OCI-M2 (cell line): ENCODE results near the gene CROCC.
"Not testable (repeated sequence)": the region's sequence is repeated elsewhere in the genome, so short reads cannot be mapped to it uniquely, and the experiment has no call there.

Experiments used
- DNase-seq: peaks from one replicate; lab custom pipeline; 2025; ENCODE audit not compliant: unreplicated experiment; lab: John Stamatoyannopoulos, UW

The CROCC gene

DNA sequence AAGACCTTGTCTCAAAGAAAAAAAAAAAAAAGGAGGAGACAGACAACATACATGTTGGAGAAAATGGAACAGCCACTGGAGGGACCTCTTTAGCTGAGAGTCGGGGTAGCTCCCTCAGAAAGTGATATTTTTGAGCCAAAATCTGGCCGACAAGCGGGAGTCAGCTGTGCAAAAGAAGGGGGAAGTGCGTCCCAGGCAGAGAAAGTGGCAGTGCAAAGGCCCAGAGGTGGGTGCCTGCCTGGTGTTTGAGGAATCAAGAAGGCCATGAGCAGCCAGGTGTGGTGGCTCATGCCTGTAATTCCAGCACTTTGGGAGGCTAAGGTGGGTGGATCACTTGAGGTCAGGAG, 6.1 kb upstream of the CROCC start:
- no peak for DNase-seq

DNA sequence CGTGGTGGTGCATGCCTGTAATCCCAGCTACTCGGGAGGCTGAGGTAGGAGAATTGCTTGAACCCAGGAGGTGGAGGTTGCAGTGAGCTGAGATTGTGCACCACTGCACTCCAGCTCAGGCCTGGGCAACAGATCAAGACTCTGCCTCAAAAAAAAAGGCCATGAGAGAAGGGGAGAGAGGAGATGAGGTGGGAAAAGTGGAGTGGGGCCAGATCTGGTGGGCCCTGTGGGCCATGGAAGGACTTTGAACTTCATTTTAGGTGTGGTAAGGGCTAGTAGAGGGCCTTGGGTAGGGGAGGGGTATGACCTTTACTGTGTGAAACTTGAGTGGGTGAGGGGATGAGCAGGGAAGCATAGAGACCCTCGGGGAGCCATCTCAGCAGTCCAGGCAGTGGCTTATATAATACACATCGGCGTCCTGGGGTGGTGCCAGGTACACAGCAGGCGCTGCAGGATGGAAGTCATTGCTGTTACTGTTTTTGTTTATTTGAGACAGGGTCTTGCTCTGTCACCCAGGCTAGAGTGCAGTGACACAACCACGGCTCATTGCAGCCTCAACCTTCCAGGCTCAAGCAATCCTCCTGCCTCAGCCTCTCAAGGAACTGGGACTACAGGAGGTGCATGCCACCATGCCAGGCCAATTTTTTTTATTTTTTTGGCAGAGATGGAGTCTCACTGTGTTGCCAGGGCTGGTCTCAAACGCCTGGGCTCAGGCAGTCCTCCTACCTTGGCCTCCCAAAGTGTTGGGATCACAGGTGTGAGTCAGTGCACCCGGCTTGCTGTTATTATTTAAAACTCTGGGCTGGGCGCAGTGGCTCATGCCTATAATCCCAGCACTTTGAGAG, 5.5 kb upstream of the CROCC start:
- not testable (repeated sequence) for DNase-seq

DNA sequence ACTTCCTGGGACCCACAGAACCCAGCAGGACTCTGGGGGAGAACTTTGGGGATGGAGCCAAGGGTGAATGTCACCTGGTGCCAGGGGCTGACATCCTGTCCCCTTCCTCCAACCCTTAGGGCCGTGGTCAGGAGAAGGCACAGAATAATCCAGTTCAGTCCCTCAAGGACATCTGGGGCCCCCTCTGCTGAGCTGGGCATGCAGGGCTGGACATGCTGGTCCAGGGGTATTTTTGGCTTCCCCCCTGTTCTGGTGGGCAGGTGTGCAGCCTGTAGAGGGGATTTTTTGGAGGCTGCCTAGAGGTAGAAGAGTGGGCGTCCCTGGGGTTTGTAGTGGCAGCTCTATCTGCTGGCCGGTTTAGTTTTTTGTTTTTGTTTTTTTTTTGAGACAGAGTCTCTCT, 3.4 kb upstream of the CROCC start:
- DNase-seq, result no peak

DNA sequence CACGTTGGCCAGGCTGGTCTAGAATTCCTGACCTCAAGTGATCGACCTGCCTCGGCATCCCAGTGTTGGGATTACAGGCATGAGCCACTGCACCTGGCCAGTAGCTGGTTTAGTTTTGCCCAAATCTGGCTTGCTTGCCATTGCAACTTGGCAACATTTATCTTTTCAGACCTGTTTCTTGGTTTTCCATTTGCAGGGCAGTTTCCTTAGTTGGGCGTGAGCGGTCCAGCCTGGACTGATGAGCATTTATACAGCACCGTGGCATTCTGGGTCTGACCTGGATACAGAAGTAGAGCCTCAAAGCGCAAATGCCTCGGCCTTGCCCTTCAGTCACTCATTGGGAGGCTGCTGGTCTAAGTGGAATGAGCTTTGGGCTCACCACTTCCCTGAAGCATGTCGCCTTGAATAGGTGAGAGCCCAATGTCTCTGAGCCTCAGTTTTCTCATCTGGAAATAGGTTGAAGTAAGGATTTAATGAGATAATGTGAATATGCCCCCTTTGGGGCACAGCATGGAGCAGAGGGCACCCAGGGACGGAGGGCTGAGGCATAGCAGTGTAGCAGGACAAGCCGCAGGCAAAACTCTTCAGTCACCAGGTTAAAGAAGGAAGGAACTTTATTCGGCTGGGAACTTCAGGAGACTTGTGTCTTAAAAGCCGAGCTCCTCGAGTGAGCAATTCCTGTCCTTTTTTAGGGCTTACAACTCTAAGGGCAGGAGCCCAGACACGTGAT, 2.6 kb upstream of the CROCC start:
- not testable (repeated sequence) for DNase-seq

DNA sequence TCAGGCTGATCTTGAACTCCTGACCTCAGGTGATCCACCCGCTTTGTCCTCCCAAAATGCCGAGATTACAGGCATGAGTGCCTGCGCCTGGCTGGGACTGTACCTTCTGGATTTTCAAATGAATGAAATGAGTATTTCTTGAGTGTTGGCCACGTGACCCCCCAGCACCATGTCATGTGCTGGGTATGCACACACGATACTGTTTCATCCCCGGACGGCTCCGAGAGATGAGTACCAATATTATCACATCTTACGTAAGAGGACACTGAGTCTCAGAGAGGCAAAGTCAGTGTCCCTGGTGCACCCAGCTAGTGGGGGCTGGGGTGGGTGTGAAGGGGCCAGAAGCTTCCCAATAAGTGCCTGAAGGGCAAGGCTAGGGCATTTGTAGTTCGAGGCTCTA, 780 bp upstream of the CROCC start:
- no peak for DNase-seq

DNA sequence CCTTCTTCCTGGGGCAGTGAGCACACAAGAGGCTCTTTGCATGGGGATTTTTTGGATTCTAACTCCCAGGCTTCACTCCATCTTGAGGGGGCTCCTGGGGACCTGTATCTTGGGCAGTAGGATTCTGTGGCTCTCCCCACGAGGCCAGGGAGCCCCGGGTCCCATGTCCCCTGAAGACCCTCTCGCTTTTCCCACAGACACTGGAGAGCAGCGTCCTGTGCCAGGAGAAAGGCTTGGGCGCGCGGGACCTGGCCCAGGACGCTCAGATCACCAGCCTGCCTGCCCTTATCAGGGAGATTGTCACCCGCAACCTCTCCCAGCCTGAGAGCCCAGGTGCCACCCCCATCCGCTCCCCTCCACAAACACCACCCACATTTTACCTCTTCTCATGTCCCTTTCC, 735 bp downstream of the CROCC start:
- no peak for DNase-seq

DNA sequence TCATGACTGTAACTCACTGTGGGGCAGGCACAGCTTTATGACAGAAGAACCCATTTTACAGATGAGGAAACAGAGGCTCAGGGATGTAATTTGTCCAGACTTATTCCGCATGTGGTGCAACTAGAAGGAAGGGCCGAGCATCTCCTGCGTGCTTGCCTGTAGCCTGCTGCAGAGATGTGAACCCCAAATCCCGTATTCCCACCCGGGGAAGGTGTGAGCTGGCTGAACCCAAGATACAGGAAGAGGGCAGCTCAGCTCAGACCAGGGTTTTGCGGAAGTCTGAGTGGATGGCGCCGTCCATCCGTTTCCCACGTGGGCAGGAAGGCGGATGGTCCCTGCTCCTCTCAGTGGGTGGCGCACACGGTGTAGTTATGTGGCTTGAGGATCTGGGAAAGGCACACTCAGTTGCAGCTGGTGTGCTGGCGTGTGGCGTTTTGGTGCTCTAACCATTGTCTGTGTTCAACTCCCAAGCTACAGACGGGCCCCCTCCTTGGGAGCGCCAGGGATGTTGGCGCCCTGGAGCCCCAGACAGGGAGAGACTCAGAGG, 1.2 kb downstream of the CROCC start:
- DNase-seq, result no peak

DNA sequence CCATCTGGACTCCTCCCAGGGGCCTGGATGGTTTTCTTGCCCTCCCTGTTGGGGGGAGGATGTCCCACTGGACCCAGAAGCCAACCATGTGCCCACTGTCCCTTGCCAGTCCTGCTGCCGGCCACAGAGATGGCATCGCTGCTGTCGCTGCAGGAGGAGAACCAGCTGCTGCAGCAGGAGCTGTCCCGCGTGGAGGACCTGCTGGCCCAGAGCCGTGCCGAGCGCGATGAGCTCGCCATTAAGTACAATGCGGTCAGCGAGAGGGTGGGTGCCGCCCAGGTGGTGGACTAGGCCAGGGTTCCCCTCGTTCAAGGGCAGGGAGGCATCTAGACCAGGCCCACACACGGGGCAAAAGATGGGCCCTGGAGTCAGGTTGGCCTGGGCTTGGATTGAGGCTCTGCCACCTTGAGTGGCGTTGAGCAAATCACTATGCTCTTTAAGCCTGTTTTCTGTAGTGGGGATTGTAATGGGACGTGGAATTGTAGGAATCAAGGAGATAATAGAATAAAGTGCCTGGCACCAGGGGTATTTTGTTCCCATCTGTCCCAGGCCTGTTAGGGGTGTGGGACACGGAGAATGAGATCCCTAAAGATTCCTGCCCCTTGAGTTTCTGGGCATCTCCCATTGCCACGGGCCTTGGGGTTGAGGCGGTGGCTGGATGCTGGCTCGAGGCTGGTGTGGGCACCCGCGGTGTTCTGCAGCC, 2.6 kb downstream of the CROCC start:
- DNase-seq, result no peak

DNA sequence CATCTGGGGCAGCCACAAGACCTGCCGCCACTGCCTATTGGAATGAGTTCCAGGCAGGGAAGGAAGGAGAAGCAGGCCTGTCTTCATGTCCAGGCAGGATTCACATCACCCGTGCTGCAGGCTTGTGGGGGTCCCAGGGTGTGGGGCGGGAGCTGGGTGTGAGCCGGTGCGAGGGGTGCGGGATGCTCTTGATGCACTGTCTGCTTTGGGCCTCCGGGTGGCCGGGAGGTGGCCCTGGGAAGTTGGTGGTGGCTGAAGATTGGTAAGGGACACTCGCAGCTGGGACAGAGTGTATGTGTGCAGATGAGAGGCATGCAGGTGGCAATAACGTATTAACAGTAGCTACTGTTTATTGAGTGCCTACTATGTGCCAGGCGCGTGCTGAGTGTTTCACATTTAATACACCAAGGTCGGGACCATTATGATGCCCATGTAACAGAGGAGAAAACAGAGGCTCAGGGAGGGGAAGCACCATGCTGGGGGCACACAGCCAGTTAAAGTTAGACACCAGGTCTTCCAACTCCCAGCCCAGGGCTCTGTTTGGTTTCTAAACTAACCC, 3.3 kb downstream of the CROCC start:
- no peak for DNase-seq

DNA sequence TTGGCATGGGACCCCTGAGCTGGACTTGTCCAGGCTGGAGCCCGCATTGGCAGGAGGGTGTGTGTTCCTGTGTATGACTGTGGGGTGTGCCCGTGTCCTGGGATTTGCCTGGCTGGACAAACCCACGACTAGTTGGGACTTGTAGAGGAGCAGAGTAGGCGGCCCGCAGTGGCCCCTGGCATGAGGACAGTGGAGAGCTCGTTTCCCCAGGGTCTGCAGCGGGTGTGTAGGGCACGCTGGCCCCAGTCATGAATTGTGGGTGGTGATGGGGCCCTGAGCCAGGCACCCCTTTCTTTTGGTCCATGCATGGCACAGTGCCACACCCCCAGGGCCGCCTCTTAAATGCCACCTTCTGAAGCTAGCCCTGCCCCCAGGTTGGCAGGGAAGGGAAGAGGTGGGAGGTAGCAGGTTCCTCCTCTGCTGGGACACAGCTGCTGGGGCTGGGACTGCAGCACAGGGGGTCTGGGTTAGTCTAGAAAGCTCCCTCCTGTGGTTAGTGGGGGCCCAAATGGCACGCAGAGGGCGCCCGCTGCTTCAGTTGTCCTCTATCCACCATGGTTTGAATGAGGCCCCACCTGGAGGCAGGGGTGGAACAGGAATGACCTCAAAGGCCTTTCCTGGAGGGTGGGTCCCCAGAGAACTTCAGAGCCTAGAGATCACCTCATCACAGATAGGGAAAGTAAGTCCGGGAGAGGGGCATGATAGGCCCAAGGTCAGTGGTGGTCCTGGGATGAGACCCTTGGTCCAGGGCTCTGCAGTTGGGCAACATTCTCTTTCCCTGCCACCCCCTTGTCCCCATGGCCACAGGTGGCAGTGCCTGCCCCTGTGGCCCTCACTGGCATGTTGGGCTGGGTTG, 4.1 kb downstream of the CROCC start:
- no peak for DNase-seq

DNA sequence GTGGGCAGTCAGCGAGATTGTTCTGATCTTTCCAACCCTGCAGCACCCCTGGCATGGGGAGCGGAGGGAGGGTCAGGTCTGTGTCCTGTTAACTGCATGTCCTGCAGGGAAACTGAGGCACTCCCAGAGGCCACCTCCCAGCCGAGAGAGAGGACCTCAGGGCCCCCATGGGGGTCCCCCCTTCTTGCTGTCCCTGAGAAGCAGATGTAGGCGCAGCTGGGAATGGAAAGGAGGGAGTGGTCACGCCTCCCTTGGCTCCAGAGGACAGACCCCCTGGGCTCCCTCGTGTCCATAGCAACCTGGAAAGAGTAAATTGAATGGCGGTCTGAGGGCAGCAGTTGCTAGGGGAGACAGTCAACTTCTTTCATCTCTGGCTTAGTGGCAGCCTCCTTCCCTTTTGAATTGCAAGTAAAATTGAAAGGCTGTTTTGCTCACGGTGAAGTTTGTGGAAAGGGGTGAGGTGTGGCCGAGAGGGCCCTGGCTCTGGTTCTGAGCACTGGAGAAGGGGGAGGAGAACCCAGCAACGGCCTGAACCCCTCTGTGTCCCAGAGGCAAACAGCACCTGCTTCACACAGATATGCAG, 4.9 kb downstream of the CROCC start:
- no peak for DNase-seq

DNA sequence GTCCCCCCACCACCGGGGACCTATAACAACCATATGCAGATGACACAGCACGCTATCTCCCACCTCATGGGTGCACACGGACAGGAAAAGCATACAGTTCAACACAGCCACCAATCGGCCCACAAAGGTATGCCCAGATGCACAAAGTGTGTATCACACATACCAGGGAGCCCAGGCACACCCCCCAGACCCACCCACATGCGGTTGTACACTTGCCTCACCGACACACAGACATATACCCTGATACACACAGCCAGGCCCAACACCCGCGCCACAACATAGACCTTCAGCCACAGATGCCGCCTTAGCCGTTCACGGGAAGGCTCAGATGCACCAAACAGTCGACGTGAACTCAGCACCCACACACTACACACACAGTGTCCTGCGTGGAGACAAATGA, 5.5 kb downstream of the CROCC start:
- no peak for DNase-seq

DNA sequence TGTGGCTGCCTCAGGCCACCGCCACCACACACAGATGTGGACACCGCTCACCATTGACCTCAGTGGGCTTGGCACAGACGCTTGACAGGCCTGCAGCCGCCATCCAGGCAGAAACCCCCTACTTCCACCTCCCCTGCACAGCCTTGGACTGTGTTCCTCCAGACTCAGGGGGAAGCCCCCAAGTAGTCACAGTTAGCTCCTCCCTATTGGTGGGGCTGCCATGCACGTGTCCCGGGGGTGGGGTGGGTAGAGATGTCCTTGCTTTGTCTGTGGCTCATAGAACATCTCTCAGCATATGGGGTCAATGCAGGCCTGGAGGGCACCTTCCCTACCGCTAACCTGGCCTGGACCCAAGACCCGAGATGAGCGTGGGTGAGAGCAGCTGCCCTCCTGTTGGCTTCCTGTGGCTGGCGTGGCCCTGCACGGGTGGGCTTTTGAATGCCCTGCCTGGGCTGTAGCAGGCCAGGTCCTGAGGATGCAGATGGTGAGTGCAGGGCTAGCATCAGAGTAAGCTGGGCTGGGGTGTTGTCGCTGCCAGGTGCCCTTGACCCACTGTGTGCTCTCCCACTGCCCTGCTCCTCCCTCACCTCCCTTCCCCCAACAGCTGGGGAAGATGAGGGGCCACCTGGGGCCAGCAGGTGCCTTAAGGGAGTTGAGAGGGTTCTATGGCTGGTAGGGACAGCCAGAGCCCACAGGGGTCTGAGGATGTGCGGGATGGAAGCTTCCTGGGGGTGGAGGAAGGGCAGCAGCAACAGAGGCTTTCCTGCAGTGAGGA, 6.2 kb downstream of the CROCC start:
- DNase-seq, result no peak

DNA sequence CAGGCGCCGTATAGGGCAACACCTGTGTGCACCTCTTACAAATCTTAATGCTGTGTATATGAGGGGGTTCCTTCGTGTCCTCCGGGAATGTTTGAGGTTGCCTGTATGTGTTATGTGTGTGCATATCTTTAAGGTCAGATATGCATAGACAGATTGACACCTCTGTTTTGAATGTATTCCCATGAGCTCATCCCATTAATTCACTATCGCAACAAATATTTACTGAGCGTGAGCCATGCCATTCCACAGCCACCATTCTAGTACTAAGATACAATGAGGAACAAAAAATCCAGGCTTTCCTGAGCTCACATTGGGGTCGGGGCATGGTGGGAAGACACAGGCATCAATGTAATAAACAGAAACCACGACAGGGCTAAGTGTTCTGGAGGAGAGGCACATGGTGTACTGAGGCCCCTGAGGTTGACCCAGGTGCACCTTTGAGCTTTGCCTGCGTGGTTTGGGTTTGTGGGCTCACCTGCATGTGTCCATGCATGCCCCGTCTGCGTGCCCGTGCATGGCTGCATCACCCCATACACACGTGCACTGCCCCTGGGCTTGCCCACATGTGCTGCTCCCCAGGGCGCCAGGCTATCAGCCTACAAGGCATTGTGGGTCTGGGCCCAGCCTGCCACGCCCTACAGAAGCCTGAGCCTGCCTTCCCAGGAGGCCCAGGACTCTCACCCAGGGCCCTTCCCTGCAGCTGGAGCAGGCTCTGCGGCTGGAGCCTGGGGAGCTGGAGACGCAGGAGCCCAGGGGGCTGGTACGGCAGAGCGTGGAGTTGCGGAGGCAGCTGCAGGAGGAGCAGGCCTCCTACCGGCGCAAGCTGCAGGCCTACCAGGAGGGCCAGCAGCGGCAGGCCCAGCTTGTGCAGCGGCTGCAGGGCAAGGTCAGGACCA, 7.7 kb downstream of the CROCC start:
- not testable (repeated sequence) for DNase-seq

DNA sequence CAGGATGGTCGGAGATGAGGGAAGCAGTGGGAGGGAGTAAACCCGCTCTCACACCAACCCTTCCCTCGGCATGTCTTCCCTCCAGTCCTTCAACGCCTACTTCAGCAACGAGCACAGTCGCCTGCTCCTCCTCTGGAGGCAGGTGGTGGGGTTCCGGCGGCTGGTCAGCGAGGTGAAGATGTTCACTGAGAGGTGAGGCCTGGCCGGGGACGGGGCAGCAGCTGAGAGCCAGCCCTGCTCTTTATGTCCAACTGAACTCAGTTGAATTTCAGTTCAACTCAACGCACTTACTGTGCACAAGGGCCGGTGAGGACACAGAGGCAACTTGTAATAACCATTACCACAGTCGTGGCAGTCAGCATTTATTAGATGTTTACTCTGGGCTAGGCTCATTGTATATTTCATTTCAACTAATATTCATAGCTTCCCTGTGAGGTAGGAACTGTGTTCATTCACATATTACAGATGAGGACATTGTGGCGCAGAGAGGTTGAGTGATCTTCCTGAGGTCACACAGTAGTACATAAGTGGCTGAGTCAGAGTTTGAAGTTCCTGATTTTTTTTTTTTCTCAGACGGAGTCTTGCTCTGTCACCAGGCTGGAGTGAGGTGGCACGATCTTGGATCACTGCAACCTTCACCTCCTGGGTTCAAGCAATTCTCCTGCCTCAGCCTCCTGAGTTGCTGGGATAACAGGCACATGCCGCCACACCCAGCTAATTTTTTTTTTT, 9.6 kb downstream of the CROCC start:
- not testable (repeated sequence) for DNase-seq

DNA sequence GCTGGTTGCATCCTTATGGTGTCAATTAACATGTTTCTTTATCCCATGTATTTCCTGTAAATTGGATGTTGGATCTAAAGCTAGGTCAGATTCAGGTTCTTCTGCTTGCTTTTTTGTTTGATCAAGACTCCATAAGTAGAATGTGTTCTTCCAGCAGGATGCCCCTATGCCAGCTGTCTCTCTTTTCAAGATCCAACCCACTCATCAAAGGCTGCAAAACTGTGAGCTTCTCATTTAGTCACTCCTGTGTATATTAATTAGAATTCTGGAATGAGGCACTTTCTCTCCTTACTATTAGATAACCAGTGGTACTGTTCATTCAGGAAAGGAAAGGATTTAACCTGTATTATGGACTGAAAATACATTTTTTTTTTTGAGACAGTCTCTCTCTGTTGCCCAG, 12.2 kb downstream of the CROCC start:
- DNase-seq, result not testable (repeated sequence)

DNA sequence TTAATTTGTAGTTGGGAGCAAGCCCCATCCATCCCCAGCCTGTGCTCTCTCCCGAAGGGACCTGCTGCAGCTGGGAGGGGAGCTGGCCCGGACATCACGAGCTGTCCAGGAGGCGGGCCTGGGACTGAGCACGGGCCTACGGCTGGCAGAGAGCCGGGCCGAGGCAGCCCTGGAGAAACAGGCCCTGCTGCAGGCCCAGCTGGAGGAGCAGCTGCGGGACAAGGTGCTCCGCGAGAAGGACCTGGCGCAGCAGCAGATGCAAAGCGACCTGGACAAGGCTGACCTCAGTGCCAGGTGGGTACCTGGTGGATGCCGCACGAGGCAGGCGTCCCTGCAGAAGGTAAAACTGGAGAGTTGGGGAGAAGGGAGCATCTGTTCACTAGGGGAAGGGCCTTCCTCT, 14.8 kb downstream of the CROCC start:
- not testable (repeated sequence) for DNase-seq
